Kidney epithelial cell (primary cell): Measurements from ENCODE around the gene VRK3. TPM values are rescaled to one million over a fixed set of nuclear protein-coding genes. Genes with fewer than 3 reads are reported as not detected.
"Not testable (repeated sequence)": the region's sequence is repeated elsewhere in the genome, so short reads cannot be mapped to it uniquely, and the experiment has no call there.

Source experiments
- DNase-seq: peaks from one replicate; pipeline ENCODE4 v3.0.0-alpha.2; 2010; ENCODE audit warnings: low read depth
- H3K27me3 ChIP-seq: 2 replicates; pipeline ENCODE4 v1.6.0; 2011; ENCODE audit warnings: low read length; ENCODE audit not compliant: control insufficient read depth, insufficient read depth
- H3K36me3 ChIP-seq: 2 replicates; pipeline ENCODE4 v1.5.1; 2011; ENCODE audit warnings: low read length; ENCODE audit not compliant: control insufficient read depth, insufficient read depth
- H3K4me3 ChIP-seq: 2 replicates; pipeline ENCODE4 v1.5.1; 2011; ENCODE audit warnings: low read depth, mild to moderate bottlenecking, control low read depth, low read length
- total RNA-seq: library from RNA; depleted of rRNA; stranded (reverse); fragments of >200 nt; gene quantifications from 2 replicates; pipeline ENCODE4 v1.2.3, GENCODE V29; 2015
- TF ChIP-seq, protein P1 (sequence below): IDR thresholded peaks from 2 replicates; pipeline ENCODE4 v1.5.1; 2011; ENCODE audit warnings: mild to moderate bottlenecking, moderate library complexity, low read length, control low read depth, inconsistent platforms; ENCODE audit not compliant: insufficient read depth, poor library complexity, severe bottlenecking

VRK3 gene
- total RNA-seq, 1 donor from 2014 or later = 20.5 TPM

- H3K4me3 ChIP-seq = no peak overlapping the region
- no peak for DNase-seq
- H3K36me3 ChIP-seq = no peaks in the 10 kb centered on the region
- TF ChIP-seq, protein P1, sequence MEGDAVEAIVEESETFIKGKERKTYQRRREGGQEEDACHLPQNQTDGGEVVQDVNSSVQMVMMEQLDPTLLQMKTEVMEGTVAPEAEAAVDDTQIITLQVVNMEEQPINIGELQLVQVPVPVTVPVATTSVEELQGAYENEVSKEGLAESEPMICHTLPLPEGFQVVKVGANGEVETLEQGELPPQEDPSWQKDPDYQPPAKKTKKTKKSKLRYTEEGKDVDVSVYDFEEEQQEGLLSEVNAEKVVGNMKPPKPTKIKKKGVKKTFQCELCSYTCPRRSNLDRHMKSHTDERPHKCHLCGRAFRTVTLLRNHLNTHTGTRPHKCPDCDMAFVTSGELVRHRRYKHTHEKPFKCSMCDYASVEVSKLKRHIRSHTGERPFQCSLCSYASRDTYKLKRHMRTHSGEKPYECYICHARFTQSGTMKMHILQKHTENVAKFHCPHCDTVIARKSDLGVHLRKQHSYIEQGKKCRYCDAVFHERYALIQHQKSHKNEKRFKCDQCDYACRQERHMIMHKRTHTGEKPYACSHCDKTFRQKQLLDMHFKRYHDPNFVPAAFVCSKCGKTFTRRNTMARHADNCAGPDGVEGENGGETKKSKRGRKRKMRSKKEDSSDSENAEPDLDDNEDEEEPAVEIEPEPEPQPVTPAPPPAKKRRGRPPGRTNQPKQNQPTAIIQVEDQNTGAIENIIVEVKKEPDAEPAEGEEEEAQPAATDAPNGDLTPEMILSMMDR = no peak
- no peaks in the 10 kb centered on the region for H3K27me3 ChIP-seq
Observed at GRCh38 chr19:50059045-50059444, 33.9 kb upstream of the VRK3 start.

DNA sequence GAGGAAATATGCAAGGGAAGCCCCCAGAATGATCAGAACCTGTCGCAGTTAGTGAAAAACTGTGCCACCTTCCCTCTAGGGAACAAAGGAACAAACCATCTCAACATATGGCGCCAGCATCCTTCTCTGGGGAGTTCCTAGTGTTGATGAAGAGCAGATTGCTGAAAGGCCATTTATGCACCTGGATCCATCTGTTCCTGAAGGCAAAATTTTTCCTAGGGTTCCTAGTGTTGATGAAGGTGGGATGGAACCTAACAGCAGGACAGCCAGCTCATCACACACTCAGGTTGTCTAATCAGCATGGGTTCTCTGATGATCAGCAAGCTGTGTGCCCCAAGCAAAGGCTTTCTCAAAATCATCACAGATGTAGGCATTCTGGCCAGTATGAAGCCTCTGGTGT lies 33.3 kb upstream of the VRK3 start:
- Histone ChIP-seq H3K36me3 (no peaks in the 10 kb centered on the region), H3K27me3 (no peaks in the 10 kb centered on the region), H3K4me3 (no peak overlapping the region)
- TF ChIP-seq, protein P1 = no peak
- DNase-seq = no peak

DNA sequence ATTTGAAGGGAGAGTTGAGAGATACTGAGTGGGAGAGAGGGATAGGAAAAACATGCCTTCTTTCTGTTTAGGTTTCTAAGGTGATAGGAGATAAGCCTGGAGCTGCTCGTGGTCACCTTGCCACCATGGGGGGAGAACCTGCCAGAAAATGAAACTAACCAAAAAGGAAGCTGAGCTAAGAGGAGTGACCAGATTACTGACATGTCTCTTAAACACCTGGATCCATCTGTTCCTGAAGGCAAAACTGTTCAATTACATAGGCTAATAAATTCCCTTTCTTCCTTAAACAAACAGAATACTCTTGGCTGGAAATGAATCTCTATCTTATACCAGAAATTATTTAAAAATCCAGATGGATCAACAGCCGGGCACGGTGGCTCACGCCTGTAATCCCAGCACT lies 27.9 kb upstream of the VRK3 start:
- Histone ChIP-seq H3K4me3 (no peak overlapping the region), H3K27me3 (peaks cover 2% of the 10 kb centered on the region), H3K36me3 (no peaks in the 10 kb centered on the region)
- TF ChIP-seq, protein P1 = no peak
- no peak for DNase-seq

GRCh38 chr19:50051964-50052363 lies 26.8 kb upstream of the VRK3 start:
- TF ChIP-seq, protein P1 = no peak
- no peak for DNase-seq
- H3K4me3 ChIP-seq = no peak overlapping the region
- H3K27me3 ChIP-seq = peaks cover 2% of the 10 kb centered on the region
- no peaks in the 10 kb centered on the region for H3K36me3 ChIP-seq

DNA sequence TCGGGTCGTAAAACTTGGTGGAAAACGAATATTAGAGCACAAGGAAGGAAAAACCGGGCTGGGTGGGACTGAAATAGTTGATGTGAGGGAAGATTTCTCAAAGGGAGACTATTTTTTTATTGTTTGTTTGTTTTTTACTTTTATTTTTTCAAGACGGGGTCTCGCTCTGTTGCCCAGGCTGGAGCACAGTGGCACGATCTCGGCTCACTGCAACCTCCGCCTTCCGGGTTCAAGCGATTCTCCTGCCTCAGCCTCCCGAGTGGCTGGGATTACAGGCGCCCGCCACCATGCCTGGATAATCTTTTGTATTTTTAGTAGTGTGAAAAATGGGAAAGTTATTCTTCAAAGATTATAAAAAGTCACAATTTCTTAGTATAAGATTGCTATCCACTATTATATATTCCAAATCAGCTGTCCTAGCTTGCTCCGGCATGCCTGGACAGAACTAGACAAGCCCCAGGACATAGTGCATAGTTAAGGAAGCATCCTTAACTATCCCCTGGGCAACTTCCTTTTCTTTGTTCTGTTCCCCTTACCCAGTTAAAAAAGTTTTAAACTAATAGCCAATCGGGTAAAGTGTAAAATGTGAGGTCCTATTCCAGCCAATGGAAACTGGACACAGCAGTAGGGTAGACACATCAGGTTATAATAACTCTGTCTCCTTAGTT lies 26.2 kb upstream of the VRK3 start:
- not testable (repeated sequence) for H3K27me3 ChIP-seq, H3K4me3 ChIP-seq, DNase-seq

GRCh38 chr19:50050406-50051227 lies 25.4 kb upstream of the VRK3 start:
- peak; percentile 18 for DNase-seq

More for the DNA sequence above, 26.2 kb upstream of the VRK3 start:
- not testable (repeated sequence) for H3K36me3 ChIP-seq

More at GRCh38 chr19:50050406-50051227, 25.4 kb upstream of the VRK3 start:
- TF ChIP-seq, protein P1 = no peak
- Histone ChIP-seq H3K4me3 (peak overlapping the region; percentile 24), H3K27me3 (peaks cover 2% of the 10 kb centered on the region), H3K36me3 (peaks cover 5% of the 10 kb centered on the region)
